Activated CD4-positive, alpha-beta T cell treated with anti-CD3 and anti-CD28 coated beads, Interleukin-2, Interleukin-4, amounts not matched to agents 100 ng/mL and 50 ng/mL, durations not matched to agents 16 hours and 8 hours (primary cell): ENCODE results near the gene ADAT3.
A peak's percentile ranks its signal among the peaks of the same experiment; 100 is the strongest.
"Not testable (repeated sequence)": the region's sequence is repeated elsewhere in the genome, so short reads cannot be mapped to it uniquely, and the experiment has no call there.

ENCODE experiments used
- DNase-seq: peaks from one replicate; pipeline ENCODE4 v3.0.0-alpha.2; 2020; ENCODE audit warnings: low spot score

Gene ADAT3

DNA sequence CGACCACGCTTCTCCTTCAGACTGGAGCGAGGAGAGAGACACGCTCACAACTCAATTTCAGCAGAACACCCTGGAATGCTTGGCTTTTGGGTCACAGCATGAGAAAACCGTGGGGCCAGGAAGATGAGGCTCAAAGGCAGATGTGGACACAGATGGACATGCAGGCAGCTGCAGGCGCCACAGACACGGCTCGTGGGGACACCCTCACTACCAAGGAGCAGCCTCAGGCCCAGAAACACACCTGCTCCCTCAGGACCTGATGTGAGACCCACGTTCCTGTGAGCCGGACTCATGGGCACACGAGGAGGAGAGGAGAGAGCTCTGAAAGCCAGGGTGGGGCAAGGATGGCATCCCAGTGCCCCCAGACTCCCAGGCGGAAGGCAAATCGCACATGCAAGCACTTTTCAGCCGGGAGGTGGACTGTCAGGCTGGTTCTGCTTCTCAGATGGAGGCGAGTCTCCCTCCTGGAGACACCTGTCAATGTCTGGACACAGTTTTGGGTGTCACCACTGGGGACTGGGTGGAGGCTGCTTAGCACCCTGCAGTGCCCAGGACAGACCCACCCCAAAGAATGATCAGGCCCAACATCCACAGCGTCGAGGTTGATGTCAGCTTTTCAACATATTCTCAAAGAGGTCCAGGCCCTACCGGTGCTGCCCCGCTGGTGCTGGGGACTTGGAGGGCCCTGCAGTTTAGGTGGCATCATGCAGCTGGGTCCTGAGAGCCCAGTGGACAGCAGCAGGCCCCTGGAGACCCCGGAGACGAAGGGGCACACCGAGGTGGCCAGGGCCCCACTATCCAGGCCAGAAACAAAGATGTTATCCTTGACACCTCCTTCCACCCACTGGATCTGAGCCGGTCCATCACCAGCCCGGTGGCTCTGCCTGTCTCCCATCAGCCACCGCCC, 22.2 kb upstream of the ADAT3 start:
- no peak for DNase-seq

DNA sequence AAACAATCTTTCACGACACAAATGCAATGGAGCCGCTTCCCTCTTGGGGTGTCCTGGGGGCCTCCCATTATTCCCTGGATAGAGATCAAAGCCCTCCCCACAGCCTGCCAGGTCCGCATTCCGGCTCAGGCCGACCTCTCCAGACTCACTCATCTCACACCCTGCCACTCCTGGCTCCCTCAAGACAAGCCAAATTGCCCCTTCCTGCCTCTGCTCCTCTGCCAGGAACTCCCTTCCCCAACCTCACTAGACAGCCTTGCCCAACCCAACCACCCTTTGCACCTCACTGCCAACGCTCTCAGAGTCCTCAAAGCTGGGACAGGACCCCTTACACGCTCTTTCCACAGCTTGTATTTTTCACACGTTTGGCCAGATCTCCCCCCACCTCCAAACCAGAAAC, 21.4 kb upstream of the ADAT3 start:
- DNase-seq, result no peak

DNA sequence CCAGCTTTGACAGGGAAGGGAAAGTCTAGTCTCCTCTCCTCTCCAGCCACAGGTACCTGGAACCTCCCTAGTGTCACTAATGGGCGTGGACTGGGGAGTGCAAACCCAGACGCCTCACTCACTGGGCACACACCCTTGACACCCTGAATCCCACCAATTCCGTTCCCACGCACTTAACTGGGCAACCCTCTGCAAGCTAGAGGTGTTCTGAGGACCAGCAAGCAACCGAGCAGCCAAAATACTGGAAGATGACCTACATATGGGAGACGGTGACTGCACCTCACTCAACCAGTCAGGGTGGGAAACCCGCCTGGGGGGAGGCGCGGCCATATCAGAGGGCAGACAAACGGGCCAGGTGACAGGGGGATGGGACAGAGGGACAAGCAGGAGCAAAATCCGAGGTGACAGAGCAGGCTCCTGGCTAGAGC, 20.9 kb upstream of the ADAT3 start:
- no peak for DNase-seq

DNA sequence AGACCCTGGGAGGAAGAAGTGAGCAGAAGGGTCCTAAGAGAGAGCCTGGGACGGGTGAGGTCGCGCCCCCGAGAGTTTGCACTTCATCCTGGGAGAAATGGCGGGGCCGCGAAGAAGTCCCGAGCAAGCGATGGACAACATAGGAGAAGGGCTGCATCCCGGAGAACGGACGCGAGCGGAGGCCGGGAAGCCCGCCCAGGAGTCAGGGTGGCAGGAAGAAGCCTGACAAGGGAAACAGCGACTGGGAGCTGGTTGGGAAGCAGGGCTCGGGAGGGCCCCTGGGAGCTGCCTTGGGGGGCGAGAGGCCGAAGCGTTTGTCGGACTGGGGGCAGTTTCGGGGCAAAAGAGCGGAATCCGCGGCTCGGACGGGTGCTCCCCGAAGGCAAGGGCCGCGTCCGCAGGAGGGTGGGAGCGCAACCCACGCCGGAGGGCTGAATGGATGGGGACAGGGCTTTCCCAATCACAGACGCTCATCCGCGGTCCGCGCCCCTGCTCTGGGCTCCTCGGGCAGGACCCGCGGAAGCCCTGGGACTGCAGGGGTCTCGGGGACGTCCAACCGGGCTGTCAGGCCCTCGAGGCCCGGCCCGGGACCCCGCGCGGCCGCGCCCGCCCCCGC, 20.4 kb upstream of the ADAT3 start:
- DNase-seq, result no peak

DNA sequence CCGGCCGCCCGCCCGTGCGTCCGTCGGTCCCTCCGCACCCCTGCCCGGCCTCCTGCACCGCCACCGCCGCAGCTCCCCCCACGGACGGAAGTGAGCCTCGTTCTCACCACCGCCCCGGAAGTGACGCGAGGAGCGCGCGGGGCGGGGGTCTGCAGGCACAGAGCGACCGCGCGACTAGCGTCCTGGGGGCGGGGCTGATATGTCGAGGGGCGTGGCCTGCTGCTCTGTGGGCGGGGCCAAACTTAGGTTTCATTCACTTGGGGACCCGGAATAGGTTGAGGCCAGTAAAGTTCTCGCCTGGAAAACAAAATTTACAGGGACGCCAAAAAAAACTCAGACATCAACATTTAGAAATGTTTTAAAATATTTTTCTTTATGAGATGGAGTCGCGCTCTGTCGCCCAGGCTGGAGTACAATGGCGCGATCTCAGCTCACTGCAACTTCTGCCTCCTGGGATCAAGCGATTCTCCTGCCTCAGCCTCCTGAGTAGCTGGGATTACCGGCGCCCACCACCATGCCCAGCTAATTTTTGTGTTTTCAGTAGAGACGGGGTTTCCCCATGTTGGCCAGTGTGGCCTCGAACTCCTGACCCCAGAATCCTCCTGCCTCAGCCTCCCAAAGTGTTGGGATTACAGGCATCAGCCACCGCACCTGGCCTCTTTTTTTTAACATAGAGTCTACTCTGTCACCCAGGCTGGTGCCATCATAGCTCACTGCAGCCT, 19.6 kb upstream of the ADAT3 start, which contains the start of gene ABHD17A:
TSS of gene ABHD17A (minus strand) at position 99 of the 722 bp plus-strand sequence. CDS start 3,930 bp downstream, outside the sequence.
- DNase-seq, result peak; percentile 95

DNA sequence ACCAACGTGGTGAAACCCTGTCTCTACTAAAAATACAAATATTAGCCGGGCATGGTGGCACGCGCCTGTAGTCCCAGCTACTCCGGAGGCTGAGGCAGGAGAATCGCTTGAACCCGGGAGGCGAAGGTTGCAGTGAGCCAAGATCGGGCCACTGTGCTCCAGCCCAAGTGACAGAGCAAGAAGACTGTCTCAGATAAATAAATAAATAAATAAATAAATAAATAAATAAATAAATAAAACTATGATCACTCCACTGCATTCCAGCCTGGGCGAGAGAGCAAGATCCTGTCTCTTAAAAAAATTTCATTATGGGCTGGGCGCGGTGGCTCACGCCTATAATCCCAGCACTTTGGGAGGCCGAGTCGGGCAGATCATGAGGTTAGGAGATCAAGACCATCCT, 18.8 kb upstream of the ADAT3 start:
- DNase-seq, result not testable (repeated sequence)

DNA sequence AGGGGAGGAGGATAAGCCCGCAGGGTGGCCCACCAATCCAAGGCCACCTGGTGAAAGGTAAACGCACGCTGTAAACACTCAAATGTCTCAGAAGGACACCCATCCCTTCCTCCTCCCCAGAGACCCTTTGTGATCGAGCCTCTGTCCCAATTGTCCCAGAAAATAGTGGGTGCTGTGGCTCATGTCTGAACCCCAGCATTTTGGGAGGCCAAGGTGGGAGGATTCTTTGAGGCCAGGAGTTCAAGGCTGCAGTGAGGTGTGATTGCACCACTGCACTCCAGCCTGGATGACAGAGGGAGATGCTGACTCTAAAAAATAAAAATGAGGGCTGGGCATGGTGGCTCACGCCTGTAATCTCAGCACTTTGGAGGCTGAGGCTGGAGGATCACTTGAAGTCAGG, 16.8 kb upstream of the ADAT3 start:
- no peak for DNase-seq

DNA sequence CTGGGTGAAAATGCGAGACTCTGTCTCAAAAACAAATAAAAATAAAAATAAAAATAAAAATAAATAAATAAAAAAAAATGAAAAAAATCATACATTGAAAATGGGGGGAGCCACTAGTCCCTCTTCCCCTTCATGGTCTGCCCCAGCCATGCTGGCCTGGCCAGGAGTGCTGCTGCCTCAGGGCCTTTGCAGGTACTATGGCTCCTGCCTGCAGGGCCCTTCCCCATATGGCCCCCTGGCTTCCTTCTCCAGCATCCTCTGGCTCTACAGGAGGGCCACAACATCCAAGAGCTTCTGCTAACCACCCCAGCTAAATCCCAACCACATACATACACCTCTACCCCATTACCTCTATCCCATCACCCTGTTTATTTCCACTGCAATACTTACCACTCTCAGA, 15.3 kb upstream of the ADAT3 start:
- DNase-seq, result no peak

- no peak for DNase-seq
Measured at GRCh38 chr19:1893791-1894190, 11.4 kb upstream of the ADAT3 start.

GRCh38 chr19:1896508-1896907, 8.7 kb upstream of the ADAT3 start:
- DNase-seq, result no peak

GRCh38 chr19:1901940-1902404, 3.2 kb upstream of the ADAT3 start:
- no peak for DNase-seq

DNA sequence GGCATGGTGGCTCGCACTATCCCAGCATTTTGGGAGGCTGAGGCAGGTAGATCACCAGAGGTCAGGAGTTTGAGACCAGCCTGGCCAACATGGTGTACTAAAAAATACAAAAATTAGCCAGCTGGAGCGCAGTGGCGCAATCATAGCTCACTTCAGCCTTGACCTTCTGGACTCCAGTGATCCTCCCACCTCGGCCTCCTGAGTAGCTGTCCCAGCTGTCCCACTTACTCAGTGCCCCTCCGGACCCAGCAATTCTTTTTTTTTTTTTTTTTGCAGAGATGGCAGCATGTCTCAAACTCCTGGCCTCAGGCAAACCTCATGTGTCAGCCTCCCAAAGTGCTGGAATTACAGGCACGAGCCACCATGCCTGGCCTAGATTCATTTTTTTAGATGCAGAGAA, 2.3 kb upstream of the ADAT3 start:
- DNase-seq, result no peak

GRCh38 chr19:1904860-1905109, 414 bp upstream of the ADAT3 start:
- DNase-seq, result no peak

GRCh38 chr19:1905863-1906375, 720 bp downstream of the ADAT3 start:
- no peak for DNase-seq

DNA sequence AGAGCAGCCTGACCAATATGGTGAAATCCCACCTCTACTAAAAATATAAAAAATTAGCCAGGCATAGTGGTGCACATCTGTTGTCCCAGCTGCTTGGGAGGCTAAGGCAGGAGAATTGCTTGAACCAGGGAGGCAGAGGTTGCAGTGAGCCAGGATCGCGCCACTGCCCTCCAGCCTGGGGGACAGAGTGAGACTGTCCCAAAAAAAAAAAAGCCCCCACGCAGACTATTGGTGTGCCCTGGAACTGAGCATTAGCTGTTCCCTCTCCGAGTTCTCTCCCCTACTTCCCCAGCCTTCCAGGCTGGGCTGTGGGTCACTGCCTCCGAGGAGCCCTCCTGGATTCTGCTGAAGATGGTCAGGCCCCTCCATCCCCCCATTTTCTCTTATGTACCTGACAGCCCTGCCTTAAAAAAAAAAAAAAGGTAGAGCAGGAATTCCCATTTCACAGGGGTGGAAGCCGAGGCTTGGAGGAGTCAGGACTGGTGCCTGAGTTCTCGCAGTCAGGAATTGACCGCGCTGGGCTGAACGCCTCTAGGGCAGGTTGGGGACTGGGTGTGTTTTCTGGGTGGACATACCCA, 1.9 kb downstream of the ADAT3 start:
- no peak for DNase-seq

DNA sequence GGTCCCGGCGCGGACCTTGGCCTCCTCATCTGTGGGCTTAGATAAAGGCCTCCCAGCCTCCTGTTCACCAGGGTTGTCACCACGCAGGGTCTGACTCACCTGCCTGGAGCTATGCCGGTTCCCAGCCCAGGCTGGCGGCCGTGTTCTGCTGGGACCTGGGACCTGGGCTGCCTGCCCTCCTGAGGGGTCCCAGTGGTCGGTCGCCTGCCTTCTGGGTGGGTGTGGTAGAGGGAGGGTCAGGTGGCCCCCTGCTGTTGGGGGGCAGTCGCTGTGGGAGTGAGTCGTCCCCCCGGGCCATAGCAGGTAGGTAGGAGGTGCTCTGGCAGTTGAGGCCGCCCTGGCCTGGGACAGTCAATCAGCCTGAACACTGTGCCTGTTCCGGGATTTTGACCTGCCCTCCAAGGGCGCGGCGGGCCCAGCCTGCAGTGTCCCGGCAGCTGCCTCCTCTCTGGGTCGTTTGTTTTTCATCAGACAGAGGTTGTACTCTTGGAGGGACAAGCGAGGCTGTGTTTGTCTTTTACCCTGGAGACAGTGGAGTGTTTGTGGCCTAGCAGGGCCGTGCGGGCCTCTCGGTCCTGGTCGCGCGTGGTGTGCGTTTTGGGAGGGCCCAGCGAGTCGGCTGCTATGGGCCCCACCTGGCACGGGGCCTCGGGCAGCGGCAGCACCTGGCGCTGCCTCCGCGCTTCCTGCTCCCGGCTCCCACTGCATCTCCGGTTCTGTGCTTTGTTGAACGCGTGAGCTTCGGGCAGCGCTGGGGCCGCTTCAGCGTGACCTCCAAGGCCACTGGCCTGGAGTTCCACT, 2.6 kb downstream of the ADAT3 start:
- DNase-seq, result no peak

GRCh38 chr19:1908364-1908678, 3.1 kb downstream of the ADAT3 start:
- no peak for DNase-seq

DNA sequence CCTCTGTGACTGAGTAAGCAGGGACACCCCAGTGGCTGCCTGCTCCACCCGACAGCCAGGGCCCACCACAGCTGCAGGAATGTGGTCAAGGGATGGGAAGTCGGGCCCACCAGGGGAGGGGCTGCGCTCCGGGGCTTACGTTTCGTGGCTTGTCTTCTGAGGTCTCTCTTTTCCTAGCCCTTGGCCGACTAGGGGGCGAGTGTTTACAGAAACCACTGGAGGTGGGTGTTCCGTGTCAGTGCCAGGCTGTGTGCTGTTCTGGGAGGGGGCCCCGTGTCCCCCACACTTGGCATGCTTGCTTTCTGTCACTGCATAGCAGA, 4.5 kb downstream of the ADAT3 start:
- DNase-seq, result no peak

DNA sequence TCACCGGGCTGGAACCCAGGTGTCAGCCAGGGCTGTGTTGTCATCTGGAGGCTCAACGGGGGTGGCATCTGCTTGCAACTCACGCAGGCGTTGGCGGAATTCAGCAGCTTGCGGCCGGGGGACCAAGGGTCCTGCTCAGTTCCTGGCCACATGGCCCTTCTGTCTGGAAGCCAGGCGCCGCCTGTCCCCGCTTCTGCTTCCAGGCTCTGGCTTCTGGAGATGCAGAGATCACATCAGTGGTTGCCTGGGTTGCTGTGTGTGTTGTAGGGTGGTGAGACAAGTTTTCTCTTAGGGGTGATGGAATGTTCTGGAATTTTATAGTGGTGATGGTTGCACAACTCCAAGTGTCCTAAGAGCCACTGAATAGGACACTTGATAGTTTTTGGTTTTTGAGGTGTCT, 5.0 kb downstream of the ADAT3 start:
- DNase-seq, result no peak

- no peak for DNase-seq
Measured at GRCh38 chr19:1911098-1911497, 5.9 kb downstream of the ADAT3 start.

- no peak for DNase-seq
Measured at GRCh38 chr19:1911995-1912394, 6.8 kb downstream of the ADAT3 start.
